GM19239 (cell line): ENCODE measurements around the gene TNK2.
"Not testable (repeated sequence)": the region's sequence is repeated elsewhere in the genome, so short reads cannot be mapped to it uniquely, and the experiment has no call there.

Experiments
- DNase-seq: peaks from one replicate; pipeline ENCODE4 v3.0.0; 2011; ENCODE audit warnings: low spot score; ENCODE audit not compliant: insufficient read length
- FAIRE-seq: peaks from 2 replicates; lab custom pipeline; 2011; peaks lifted over from hg19 to GRCh38; lab: Jason Lieb, UNC

The TNK2 gene

DNA sequence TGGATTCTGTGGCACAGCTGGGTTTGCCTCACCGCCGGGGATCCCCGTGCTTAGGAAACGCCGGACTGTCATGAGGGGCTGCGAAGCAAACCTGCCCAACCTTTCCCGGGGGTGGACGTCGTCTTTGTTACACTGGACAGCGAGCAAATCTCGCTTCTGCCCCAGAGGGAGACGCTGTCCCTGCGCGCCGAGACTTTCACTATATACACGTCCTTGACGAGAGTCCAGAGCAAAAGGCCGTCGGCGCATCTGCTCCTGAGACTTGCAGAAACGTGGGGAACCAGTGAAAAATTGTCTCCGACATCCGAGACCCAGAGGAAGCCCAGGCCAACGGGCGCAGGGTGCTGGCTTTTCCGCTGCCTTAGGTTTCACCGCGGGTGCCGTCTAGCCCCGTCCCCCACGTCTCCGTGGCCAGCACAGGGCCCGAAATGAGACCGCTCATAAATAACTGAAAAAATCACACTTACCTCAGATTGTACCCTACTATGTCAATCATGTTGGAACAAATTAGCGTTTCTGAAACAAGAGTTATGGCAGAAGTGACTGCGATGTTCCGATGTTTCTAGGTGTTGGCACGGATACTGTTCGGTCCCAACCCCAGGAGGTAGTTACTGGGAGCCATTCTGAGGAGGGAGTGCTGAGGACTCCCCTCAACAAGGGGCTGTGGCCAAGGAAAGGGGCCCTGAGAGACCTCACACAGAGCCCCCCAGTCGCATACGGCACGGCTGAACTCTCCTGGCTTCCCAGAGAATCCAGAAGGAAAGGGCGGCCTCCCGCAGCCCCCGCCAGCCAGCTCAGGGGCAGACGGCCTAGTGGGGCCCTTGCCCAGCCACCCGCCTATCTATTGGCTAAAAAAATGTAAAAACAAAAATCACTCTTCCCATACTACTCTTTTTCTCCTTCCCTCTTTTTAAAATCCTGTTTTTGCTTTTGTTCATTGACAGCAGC, 82.2 kb downstream of the TNK2 start:
- DNase-seq = no peak

GRCh38 chr3:195825191-195825588, 83.2 kb downstream of the TNK2 start:
- no peak for DNase-seq
- FAIRE-seq = no peak

More for the DNA sequence above, 82.2 kb downstream of the TNK2 start:
- FAIRE-seq = no peak

DNA sequence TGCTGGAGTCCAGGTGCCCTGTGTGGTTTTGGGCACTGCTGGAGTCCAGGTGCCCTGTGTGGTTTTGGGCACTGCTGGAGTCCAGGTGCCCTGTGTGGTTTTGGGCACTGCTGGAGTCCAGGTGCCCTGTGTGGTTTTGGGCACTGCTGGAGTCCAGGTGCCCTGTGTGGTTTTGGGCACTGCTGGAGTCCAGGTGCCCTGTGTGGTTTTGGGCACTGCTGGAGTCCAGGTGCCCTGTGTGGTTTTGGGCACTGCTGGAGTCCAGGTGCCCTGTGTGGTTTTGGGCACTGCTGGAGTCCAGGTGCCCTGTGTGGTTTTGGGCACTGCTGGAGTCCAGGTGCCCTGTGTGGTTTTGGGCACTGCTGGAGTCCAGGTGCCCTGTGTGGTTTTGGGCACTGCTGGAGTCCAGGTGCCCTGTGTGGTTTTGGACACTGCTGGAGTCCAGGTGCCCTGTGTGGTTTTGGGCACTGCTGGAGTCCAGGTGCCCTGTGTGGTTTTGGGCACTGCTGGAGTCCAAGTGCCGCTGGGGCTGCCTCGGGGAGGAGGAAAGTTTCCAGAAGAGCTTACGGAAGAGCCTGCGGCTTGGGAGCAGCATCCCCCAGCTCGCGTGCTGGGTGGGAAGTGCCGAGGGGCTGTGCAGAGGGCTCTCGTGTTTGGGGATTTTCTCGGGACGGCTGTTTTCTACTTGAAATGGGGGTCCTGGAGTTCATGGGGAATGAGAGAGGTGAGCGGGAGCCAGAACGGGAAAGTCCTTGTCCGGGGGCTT, 83.7 kb downstream of the TNK2 start:
- not testable (repeated sequence) for DNase-seq, FAIRE-seq

DNA sequence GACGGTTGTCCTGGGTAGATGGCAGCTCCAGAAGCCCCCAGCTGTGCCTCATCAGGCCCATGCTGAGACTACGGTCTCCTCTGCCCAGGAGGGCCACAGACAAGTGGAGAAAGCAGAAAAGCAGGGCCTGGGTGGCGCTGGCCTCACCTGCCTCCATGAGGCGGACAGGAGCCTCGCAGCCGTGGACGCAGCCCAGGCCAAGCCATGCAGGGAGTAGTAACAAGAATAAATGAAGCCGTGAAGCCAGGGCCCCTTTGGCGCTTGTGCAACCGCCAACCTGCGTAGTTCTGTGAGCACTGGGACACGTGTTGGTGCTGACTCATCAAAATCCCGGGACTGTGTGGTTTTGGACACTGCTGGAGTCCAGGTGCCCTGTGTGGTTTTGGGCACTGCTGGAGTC, 84.4 kb downstream of the TNK2 start:
- no peak for FAIRE-seq
- DNase-seq = no peak

- FAIRE-seq = no peak
- DNase-seq = no peak
These were observed 85.1 kb downstream of the TNK2 start for GRCh38 chr3:195823280-195823679.

GRCh38 chr3:195822131-195822696, 86.1 kb downstream of the TNK2 start:
- FAIRE-seq (no peak), DNase-seq (no peak)

DNA sequence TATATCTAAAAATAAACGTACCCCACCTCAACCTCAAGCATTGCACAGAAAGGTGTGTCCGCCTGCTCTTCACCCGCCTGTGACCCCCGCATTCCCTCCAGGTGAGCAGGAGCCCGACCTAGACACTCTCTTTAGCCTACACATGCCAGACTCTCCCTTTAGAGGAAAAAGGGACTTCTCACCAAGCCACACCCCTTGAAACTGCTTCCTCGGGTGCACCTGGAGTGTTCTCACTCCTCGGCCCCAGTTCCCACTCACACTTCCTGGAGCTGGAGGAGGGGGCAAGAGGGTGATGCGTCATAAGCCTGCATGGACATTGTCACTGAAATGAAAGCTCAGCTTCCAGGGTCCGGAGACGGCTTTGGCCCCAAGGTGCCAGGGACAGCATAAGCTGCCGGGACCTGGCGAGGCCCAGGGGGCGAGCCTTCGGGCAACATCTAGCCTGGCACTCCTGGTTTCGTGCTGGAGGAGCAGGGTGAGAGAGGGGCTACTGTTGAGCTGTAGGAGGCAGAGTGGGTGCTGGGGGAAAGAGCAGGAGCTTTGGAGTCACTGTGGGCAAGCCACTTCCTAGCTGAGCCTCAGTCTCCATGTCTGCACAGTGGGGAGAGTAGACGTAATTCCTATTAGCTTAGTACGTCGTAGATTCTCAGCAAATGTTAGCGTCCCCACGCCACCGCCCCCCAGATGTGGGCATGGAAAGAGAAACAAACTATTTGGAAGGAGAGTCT, 86.8 kb downstream of the TNK2 start:
- DNase-seq = no peak

GRCh38 chr3:195820901-195821300, 87.5 kb downstream of the TNK2 start:
- FAIRE-seq = no peak

More for the DNA sequence above, 86.8 kb downstream of the TNK2 start:
- FAIRE-seq = no peak

DNA sequence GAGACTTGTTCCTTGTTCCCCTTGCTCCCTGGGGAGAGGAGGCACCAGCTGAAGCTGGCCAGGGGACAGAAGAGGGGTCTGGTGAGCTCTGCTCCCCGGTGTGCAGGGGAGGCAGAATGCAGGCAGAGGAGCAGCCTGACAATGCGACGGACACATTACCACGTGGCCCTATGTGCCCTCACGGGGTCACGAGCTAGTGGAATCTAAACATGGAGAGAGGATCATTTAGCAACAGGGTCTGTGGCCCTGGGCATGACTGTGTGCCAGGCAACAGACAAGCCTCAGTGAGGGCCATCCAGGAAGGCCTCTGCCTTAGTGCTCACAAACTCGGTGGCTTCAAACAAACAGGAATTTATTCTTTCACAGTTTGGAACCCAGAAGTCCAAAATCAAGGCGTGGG, 88.2 kb downstream of the TNK2 start:
- FAIRE-seq (no peak), DNase-seq (no peak)

More at GRCh38 chr3:195820901-195821300, 87.5 kb downstream of the TNK2 start:
- DNase-seq = no peak

DNA sequence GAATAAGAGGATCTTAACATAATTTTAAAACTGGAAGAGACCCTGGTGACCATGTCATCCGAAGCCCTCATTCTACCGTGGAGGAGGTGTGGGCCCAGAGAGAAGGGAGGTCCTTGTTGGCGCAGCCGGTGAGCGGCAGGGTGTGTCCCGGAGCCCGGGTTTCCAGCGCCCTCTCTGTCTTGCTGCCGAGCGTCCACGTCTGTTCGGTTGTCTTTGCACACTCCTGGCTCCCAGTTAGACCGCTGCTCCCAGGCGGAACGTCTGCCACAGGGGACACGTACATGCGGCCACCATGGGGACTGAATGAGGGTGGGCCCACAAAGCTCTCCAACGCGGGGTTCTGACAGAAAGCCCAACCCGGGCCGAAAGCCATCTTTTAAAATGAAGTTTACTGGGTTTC, 90.0 kb downstream of the TNK2 start:
- no peak for DNase-seq
- no peak for FAIRE-seq

DNA sequence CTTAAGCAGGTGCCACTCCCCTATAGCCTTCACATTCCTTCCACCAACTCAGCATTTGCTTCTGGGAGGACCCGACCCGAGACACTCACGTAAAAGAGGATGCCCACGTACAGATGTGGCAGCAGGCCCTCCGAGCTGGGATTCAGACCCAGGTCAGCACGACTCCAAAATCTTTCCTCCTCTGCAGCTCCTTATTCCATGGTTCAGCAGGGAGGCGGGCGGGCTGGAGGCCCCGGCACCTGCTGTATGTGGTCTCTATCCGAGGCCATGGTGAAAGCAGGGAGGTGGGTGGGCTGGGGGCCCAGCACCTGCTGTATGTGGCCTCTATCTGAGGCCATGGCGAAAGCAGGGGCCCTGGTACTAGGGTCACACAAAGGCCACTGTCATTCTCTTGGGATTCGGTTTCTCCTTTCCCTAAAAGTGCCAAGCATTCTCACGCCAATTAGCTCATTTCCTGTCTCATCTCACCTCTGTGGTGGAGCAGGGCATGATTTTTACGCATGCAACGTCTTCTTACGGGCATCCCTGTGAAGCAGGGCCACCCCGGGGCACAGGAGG, 90.7 kb downstream of the TNK2 start:
- DNase-seq (no peak), FAIRE-seq (no peak)

- not testable (repeated sequence) for FAIRE-seq, DNase-seq
These were observed 92.0 kb downstream of the TNK2 start for GRCh38 chr3:195816276-195816913.

DNA sequence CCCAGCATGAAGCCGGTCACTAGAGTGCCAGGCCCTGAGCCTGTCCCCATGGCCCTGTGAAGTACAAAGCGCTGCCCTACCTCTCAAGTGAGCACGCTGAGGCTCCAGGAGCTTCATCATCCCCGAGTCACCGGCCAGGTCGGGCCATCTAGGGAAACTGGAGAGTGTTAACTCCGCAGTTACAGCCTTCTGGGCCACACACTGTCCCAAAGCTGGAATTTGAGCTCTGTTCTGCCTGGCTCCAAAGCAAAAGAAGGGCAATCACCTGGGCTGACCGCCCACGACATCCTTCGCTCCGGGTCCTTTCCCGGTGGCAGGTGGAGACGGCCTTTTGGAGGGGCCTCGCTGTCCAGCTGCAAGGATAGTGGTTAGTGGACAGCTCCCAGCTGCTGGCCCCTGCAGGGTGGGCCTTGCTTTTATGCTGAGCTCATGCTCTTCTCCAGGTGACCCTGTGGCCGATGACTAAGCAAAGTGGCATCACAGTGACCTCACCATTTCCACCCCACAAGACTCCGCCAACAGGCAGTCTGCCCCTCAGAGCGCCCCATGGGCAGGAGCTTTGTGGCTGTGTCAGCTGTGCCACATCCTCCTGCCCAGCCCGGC, 93.1 kb downstream of the TNK2 start:
- FAIRE-seq (no peak), DNase-seq (no peak)

DNA sequence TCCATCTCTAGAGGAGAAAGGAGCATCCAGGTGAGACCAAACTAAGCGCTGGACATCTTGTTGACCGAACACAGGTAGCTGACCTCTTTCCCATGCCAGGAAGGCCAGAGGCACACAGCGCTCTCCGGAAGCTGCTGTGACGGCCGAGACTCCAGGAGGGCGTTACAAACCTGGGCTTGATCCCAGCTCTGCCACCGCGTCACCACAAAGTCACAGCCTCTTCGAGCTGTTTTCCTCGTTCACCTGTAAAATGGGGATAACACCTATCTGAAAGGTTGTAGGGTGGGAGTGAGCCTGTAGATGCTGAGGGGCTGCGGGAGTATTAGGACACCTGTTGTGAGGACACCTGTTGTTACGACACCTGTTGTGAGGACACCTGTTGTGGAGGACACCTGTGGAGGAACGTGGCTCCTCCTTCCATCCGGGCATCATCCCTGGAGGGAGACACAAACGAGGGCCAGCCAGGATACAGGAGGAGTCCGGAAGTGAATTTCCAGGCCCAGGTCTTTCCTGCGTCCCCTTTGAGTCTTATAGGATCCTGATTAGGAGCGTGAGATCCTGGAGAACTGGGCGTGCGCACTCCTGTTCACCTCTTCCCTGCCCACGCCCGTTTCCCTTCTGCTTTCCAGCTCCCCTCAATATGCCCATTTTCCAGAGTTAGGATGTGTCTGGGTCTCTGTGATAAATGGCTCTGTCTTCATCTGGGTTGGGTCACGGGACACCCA, 94.3 kb downstream of the TNK2 start:
- DNase-seq (no peak), FAIRE-seq (no peak)
